Smooth muscle cell of the brain vasculature (primary cell): ENCODE data around the gene RAB19.
"Not testable (repeated sequence)": the region's sequence is repeated elsewhere in the genome, so short reads cannot be mapped to it uniquely, and the experiment has no call there.

Experiments
- DNase-seq: peaks from one replicate; pipeline ENCODE4 v3.0.0-alpha.2; 2012; ENCODE audit warnings: low read depth, low spot score

Gene RAB19

DNA sequence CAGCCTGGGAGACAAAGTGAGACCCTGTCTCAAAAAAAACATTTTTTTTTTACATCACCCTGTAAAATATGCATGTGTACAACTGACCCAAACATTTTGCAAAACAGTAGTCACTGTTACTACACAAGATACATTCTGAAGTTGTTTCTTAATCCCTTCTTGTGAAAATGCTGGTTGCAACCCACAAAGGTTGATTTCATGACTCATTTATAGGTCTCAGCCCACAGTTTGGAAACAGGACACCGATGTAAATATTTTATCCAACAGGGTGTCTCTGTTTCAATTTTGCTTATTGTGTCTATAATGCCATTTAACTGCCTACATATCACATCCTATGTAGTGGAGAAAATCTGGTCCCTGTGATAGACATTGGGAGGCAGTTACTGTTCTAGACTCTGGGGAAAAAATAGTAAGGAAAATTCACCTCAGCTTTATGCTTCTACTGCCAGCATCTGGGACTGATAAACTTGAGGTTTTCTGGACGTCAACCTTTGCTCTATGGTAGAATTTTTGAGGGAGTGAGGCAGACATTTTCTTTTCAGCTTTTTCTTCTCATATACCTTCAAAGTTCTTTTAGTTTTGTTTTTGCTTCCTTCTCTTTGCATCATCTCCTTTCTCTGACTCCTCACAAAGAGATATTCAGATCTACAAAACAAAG, 1.6 kb upstream of the RAB19 start:
- no peak for DNase-seq

DNA sequence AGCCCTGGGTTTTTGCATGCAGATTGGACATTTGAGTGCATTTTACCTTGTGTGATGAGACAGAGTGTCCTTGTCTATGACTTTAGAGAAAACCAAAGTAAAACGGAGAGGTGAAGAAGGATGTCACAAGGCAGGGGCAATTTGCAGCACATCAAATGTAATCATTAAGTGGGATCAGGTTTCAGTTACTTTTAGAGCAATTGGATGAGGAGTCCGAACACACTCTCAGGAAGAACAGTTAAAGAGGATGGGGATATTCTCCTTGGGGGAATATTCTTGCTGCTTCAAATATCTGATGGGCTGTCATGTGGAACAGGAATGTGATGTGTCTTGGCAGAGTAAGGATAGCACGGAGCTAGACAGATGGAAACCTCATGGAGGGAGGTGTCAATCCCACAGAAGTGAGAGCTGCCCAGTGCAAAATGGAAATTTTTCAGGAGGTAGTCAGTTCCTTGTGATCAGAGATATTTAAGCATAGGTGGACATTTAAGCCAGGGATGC, 757 bp downstream of the RAB19 start:
- no peak for DNase-seq

DNA sequence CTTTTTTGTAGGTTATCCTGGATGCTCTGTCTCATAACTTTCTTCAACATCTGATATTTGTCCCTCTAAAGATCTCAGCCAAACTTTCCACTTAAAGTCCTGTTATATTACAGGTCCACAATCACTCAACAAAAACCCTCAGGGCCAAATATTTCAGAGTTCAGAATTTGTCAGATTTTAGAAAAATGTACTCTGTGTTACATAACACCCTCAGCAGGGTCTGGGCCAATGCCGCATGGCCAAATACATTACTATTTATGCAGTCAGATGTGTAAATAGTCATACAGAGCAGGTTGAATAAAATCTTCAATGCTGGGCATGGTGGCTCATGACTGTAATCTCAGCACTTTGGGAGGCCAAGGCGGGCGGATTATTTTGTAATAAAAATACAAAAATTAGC, 11.5 kb downstream of the RAB19 start:
- no peak for DNase-seq

DNA sequence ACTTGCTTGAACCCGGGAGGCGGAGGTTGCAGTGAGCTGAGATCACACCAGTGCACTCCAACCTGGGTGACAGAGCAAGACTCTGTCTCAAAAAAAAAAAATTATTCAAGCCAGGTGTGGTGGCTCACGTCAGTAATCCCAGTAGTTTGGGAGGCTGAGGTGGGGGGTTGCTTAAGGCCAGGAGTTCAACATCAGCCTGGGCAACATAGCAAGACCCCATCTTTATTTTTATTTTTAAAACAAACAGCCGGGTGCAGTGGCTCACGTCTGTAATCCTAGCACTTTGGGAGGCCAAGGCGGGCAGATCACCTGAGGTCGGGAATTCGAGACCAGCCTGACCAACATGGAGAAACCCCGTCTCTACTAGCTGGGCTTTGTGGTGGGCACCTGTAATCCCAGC, 12.0 kb downstream of the RAB19 start:
- not testable (repeated sequence) for DNase-seq

DNA sequence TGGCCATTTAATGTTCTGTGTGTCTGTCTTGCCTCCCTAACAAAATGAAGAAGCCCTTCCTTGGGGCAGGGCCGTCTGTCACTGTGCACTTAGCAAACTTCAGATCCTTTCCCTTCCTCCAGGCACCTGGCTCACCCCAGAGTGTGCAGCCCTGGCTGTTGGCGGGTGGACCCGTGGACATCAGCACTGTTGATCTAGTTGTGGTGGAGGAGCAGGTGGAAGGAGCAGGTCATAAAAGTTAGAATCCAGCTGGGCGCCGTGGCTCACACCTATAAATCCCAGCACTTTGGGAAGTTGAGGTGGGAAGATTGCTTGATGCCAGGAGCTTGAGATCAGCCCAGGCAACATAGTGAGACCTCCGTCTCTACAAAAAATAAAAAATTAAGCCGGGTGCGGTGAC, 12.7 kb downstream of the RAB19 start:
- DNase-seq, result no peak

DNA sequence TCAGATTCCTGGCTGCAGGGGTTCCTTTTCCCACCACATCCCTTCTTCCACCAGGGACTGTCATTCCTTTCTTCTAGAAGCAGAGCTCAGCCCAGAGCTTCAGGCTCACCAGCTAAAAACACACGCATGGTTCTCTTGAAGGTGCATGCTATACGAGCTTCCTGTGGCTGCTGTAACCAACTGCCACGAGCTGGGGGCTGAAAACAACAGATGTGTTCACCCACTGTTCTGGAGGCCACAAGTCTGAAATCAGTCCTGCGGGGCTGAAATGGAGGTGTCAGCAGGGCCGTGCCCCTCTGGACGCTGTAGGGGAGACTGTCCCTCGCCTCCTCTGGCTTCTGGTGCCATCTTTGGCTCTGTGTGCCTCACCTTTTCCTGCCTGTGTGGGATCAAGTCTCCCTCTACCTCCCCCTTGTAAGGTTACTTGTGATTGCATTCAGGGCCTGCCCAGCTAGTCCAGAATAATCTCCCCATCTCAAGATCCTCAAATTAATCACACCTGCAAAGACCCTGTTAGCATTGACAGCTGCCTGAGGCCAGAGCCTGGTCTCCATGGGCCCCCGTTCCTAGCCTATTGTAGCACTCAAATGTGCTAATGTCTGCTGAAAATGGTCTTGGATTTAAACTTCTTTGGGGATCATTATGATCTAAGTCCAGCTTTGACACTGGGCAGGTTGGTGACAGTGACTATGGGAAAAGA, 13.7 kb downstream of the RAB19 start:
- DNase-seq, result no peak

DNA sequence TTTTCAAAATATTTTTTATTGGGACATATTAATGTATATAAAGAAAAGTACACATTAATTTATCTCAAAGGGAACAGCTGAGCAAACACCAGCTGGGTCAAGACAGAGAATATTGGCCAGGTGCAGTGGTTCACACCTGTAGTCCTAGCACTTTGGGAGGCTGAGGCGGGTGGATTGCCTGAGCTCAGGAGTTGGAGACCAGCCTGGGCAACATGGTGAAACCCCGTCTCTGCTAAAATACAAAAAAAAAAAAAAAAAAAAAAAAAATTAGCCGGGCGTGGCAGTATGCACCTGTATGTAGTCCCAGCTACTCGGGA, 14.3 kb downstream of the RAB19 start:
- DNase-seq, result not testable (repeated sequence)

DNA sequence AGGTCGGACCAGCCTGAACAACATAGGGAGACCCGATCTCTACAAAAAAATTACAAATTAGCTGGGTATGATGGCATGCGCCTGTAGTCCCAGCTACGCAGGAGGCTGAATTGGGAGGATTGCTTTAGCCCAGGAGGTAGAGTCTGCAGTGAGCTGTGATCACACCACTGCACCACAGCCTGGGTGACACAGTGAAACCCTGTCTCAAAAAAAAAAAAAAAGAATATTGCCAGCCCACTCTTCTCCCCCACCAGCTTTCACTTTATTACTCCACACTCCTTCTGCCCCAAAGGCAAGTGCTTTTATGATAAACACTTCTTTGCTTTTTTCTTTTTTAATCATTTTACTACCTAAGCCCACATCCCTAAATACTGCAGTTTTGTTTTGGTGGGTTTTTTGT, 14.8 kb downstream of the RAB19 start:
- no peak for DNase-seq

DNA sequence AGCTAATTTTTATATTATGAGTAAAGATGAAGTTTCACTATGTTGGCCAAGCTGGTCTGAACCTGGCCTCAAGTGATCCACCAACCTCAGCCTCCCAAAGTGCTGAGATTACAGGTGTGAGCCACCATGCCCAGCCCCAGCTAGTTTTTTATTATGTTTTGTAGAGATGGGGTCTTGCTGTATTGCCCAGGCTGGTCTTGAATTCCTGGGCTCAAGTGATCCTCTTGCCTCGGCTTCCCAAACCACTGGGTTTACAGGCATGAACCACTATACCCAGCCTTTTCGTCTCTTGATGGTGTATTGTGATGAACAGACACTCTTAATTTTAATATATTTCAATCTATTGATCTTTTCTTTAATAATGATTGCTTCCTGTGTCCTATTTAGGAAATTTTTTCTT, 17.7 kb downstream of the RAB19 start:
- no peak for DNase-seq

DNA sequence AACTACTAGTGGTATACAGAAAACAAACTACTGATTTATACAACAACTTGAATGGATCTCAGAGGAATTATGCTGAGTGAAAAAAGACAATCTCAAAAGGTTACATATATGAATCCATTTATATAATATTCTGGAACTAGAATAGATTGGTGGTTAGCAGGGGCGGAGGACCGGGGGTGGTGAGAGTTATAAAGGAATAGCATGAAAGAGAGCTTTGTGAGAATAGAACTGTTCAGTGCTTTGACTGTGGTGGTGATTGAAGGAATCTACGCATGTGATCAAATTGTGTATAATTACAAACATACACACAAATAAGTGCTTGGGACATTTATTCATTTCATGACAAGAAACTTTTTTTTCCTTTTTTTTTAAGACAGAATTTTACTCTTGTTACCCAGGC, 19.6 kb downstream of the RAB19 start:
- no peak for DNase-seq

DNA sequence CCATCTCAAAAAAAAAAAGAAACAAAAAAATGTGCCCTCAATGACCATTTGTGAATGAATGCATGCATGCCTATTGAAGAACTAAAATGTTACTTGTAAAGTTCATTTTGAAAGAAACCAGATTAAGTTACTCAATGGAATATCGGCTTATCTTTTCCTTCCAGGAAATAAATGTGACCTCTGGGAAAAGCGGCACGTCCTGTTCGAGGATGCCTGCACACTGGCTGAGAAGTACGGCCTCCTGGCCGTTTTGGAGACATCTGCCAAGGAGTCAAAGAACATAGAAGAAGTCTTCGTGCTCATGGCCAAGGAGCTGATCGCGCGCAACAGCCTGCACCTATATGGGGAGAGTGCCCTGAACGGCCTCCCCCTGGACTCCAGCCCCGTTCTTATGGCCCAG, 21.9 kb downstream of the RAB19 start:
- no peak for DNase-seq

DNA sequence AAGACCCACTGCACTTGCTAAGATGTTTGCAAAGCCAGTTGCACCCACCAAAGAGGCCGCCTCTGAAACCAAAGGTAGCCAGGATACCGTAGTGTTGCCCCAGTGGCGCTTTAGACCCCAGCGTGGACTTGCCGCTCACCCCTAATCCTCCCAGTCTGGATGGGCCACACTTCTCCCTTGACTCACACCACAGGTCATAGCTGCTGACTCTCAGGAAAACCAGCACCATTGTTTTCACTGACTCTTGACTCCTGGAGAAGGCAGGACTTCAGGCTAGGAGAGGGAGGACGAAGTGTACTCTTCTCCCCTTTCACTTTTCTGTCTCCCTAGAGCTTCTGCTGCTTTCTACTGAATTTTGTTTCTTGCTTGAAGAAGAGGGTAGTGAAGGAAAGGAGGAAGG, 22.3 kb downstream of the RAB19 start:
- DNase-seq, result no peak

DNA sequence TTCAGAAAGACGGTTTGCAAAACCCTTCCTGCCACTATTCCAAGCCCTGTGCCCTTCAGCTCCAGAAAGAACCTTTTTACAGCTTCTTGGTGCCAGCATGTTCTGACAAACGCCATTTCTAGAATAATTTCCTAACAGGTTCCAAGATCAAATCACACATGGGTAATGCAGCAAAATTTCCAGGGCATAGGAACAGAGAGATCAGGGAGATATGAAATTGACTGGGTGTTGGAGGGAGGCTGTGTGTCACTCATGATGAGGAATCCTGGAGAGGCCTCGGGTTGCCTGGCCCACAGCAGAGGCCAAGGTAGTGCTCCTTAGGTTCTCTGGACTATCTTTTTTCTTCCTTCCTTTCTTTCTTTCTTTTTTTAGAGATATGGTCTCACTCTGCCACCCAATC, 29.5 kb downstream of the RAB19 start:
- no peak for DNase-seq

DNA sequence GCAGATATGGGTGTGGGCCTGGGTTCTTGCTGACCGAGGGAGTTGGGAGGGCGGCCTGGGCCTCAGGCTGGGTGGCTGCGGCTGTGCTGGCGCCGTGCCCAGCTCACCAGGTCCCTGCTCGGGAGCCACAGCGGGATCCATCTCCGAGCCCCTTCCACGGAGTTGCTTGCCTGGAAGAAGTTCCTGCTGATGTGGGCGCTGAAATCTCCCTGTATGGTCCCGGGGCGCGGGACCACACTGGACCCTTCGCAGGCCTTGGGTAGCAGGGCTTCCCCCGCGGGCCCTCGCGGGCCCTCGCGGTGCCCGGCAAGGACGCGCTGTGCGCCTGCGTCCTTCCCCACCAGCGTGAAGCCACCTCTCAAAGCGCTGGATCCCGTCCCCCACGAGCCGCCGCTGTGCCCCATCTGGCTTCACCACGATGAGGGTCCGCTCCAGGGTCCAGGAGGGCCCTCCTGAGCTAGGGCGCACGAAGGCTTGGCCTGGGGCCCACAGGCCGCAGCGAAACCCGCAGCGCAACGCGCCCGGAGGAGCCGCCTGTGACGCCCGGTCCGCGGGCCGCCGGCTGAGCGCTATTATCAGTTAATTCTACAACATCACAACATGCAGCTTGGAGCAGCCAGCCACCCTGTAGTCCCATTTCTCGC, 31.5 kb downstream of the RAB19 start:
- DNase-seq, result no peak

DNA sequence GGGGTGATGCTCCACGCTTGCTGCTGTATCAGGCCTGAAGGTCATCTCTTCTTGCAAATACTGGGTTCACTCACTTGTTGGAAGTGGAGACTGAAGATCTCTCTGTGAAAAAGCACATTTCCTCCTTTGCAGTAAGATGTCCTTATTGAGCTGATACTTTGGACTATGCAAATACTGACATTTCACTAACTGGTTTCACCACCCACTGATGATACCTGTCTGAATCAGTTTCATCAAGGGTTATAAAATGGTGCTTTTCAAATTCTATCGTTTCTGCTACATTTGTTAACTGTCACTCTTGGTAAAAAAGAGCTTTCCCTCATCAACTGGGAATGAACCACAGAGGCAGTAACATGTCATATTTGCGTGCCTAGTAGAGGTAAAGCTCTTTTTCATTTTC, 35.5 kb downstream of the RAB19 start:
- DNase-seq, result no peak

DNA sequence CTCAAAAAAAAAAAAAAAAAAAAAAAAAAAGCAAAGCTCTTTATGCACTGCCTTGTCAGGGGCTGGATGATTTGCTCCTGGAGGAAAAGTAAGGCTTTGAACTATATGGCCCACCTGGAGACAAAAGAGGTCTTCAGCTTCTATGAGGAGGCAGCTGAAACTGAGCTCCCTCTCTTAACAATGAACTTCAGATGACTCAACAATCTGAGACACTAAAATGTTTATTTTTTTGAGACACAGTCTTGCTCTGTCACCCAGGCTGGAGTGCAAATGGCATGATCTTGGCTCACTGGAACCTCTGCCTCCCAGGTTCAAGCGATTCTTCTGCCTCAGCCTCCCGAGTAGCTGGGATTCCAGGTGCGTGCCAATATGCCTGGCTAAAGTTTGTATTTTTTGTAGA, 36.7 kb downstream of the RAB19 start:
- DNase-seq, result no peak

DNA sequence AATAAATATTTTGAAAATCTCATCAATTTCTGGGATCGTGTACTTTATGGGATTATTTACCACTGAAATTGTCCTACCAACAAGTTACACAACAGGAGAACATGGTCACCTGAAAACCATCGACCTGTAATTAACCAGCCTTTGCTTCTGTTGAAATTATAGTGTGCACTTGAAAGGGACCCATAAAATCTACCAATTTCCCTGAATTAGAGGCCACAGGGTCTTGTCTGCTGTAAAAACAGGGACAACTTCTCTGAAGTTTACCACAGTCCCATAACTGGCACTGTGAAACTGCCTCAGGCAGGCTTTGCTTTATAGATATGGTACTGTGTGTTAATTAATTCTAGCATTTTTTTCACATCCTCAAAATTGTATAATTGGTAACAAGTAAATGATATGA, 37.7 kb downstream of the RAB19 start:
- no peak for DNase-seq

DNA sequence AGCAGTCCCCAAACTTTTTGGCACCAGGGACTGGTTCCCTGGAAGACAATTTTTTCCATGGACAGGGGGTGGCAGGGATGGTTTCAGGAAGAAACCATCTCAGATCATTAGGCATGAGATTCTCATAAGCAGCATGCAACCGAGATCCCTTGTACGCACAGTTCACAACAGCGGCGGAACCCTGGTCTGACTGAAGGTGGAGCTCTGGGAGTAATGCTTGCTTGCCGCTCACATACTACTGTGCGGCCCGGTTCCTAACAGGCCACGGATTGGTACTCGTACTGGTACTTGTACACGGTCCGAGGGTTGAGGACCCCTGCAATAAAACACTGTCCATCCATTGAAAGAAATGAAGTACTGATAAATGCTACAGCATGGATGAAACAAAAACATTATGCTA, 42.6 kb downstream of the RAB19 start:
- DNase-seq, result no peak

DNA sequence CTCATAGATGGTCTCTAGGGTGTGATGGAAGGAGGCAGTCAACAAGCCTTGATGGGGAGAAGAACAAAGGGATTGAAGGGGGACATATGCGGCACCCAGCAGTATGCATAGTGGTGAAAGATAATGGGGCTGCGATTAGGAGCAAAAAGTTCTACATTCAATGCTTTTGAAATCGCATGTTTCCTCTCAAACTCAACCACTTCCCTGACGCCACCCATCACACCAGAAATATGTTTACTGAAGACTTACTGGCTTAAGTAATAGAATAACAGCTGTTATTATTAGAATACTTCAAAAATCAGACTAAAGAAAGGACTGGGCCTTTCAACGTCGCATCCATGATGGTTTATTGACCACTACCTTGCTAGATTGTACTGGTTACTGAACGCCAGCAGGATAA, 44.0 kb downstream of the RAB19 start:
- no peak for DNase-seq

DNA sequence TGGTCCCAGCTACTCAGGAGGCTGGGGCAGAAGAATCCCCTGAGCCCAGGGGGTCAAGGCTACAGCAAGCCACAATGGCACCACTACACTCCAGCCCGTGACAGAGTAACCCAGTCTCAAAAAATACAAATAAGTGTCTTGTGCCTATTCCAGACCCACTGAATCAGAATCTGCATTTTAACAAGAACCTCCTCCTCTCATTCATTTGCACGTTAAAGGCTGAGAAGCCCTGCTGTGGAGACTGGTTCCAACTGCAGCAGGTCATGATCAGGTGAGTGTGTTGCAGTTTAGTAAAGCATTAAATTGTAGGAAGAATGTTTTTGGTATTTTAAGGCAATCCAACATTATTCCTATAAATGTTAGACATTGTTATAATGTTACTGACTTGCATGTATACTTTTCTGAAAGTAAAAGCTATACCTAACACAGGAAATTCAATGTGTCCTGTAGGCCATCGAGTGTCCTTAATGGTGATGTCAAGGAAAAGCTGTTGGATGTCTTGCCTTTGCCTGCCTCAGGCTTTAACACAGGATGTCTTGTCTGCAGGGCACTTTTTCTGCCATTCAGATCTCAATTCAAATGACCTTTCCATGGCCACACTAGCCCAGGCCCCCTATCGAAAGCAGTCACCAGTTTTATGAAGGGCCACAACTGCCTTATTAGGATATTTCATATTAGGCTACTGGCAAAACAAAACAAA, 45.1 kb downstream of the RAB19 start:
- no peak for DNase-seq

DNA sequence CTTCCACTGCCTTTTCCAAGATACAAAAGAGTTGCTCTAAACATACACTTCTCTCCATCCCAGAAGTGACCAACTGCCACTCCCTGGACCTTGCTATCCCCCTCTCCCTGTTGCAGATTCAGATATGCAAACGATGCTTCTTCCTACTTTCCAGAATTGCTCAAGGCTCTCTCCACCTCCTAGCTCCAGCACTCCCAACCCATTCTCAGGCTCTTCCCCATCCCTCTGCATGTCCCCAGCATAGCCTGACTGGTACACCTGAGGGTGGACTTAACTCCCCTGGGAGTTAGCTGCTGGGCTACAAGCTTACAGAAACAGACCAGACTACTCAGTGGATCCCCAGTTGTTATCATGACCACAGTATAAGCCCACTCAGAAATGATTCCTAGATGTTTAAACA, 47.9 kb downstream of the RAB19 start:
- no peak for DNase-seq

DNA sequence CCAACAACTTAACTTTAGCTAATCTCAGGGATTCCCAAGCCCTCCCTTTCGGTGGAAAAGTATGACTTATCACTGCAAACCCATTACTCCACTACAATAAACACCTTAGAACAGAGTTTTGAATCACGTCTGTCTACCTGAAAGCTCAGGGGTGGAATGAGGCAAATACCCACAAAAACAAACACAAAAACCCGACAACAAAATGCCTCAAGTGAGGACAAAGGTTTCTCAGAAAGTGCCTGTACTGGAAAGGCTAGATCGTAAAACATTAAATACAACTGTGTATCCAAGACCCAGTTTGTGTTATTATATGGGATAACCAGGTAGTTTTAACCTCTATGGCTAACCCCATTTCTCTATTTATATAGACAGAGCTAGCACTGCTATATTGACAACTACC, 49.4 kb downstream of the RAB19 start:
- no peak for DNase-seq
